Caco-2 (cell line): ENCODE measurements around the gene MRPL42. TPM values are rescaled to one million over a fixed set of nuclear protein-coding genes. Genes with fewer than 3 reads are reported as not detected.

Experiments
- BruUV-seq: library from RNA; stranded (reverse); fragments of 400-500 nt; replicated peaks from 2 replicates; lab custom pipeline; 2021; lab: Mats Ljungman, UMichigan
- CTCF ChIA-PET: fragments of 300-600 bp; sonication (Branson Sonifier 250); formaldehyde crosslinking; loops from one replicate; lab custom pipeline; 2022; ENCODE audit warnings: antibody characterized with exemption; lab: Charles Lee
- POLR2A ChIA-PET: fragments of 300-600 bp; sonication (Branson Sonifier 250); formaldehyde crosslinking; loops from one replicate; lab custom pipeline; 2022; ENCODE audit warnings: antibody characterized with exemption; lab: Charles Lee
- DNase-seq, 2 experiments: peaks; one replicate each; pipeline versions ENCODE4 v3.0.0 to v3.0.0-alpha.2; 2020 to 2022
- H3K27me3 ChIP-seq: replicated peaks from 2 replicates; pipeline ENCODE4 v1.6.0; 2011; ENCODE audit warnings: low read length; ENCODE audit not compliant: control insufficient read depth, insufficient read depth
- H3K36me3 ChIP-seq: 2 replicates; pipeline ENCODE4 v1.5.1; 2011; ENCODE audit warnings: low read length; ENCODE audit not compliant: control insufficient read depth, insufficient read depth
- H3K4me1 ChIP-seq: fragments of 250-450 bp; sonication (Bioruptor Pico); 2 replicates; pipeline ENCODE4 v1.5.1; 2020; ENCODE audit warnings: mild to moderate bottlenecking
- H3K4me3 ChIP-seq: 2 replicates; pipeline ENCODE4 v1.5.1; 2011; ENCODE audit warnings: low read depth, mild to moderate bottlenecking, control low read depth, low read length
- H3K9me3 ChIP-seq: fragments of 250-450 bp; sonication (Bioruptor Pico); 2 replicates; pipeline ENCODE4 v1.5.1; 2020; ENCODE audit warnings: mild to moderate bottlenecking, moderate library complexity
- H3K27ac Mint-ChIP-seq: one replicate; pipeline ENCODE4 v1.8.0; 2022; ENCODE audit warnings: mixed read lengths; ENCODE audit not compliant: unreplicated experiment
- H3K27me3 Mint-ChIP-seq: one replicate; pipeline ENCODE4 v1.8.0; 2022; ENCODE audit warnings: mixed read lengths; ENCODE audit not compliant: insufficient read depth, unreplicated experiment
- H3K36me3 Mint-ChIP-seq: one replicate; pipeline ENCODE4 v1.8.0; 2022; ENCODE audit warnings: mild to moderate bottlenecking, mixed read lengths; ENCODE audit not compliant: insufficient read depth, unreplicated experiment
- H3K4me1 Mint-ChIP-seq: one replicate; pipeline ENCODE4 v1.8.0; 2022; ENCODE audit warnings: low read depth, mixed read lengths; ENCODE audit not compliant: unreplicated experiment
- H3K4me3 Mint-ChIP-seq: one replicate; pipeline ENCODE4 v1.8.0; 2022; ENCODE audit warnings: mild to moderate bottlenecking, moderate library complexity, mixed read lengths; ENCODE audit not compliant: unreplicated experiment
- H3K9me3 Mint-ChIP-seq: one replicate; pipeline ENCODE4 v1.8.0; 2022; ENCODE audit warnings: mixed read lengths; ENCODE audit not compliant: unreplicated experiment
- CTCF ChIP-seq, 2 experiments: fragments of 200-600 bp in 1 of 2; IDR thresholded peaks; 1 replicate in 1 of 2; 2 replicates in 1 of 2; pipeline versions ENCODE4 v1.5.1 to v1.8.0; 2011 to 2022; ENCODE audit warnings: antibody characterized with exemption in 1 of 2, control low read depth in 1 of 2, inconsistent platforms in 1 of 2, low read depth in 1 of 2, low read length in 1 of 2, mild to moderate bottlenecking in 1 of 2, moderate library complexity in 1 of 2; ENCODE audit not compliant: insufficient read depth in 1 of 2, severe bottlenecking in 1 of 2, unreplicated experiment in 1 of 2
- intact Hi-C: fragments of 100-400 bp; cut with micrococcal nuclease; formaldehyde crosslinking; loops from one replicate; pipeline ENCODE4 v1.10.0; 2022; ENCODE audit not compliant: unreplicated experiment
- total RNA-seq: library from RNA; stranded (reverse); gene quantifications from 2 replicates; pipeline ENCODE4 v1.2.3, GENCODE V29; 2022

Gene MRPL42
- total RNA-seq, 1 experiment from 2014 or later: 77.0 TPM

GRCh38 chr12:93434256-93434865 is 33.0 kb upstream of the MRPL42 start:
- intact Hi-C loops: no loop called here
- no peaks in the 10 kb centered on the region for H3K9me3 Mint-ChIP-seq
- peaks cover 34% of the 10 kb centered on the region for H3K4me1 Mint-ChIP-seq
- no peaks in the 10 kb centered on the region for H3K36me3 Mint-ChIP-seq
- no peaks in the 10 kb centered on the region for H3K27me3 Mint-ChIP-seq
- H3K9me3 ChIP-seq: no peaks in the 10 kb centered on the region
- peaks cover 15% of the 10 kb centered on the region for H3K4me1 ChIP-seq
- no peak for TF ChIP-seq CTCF (IDR thresholded peaks at IDR 0.05; ENCODE audit: insufficient read depth in 1 of 2, low read depth in 1 of 2, low read length in 1 of 2, severe bottlenecking in 1 of 2, unreplicated experiment in 1 of 2)
- no peaks in the 10 kb centered on the region for H3K27me3 ChIP-seq
- H3K4me3 ChIP-seq: no peak overlapping the region
- CTCF ChIA-PET: interaction anchor here (0.5 kb wide), 1 partner anchor 578 kb away, joined by 9 read pairs; no protein-coding TSS in a partner anchor
- H3K27ac Mint-ChIP-seq: no peak overlapping the region
- no peak for DNase-seq
- no peaks in the 10 kb centered on the region for H3K36me3 ChIP-seq
- POLR2A ChIA-PET: no interaction called here
- BruUV-seq: no TSS peak
- H3K4me3 Mint-ChIP-seq: no peak overlapping the region

- no peak overlapping the region for H3K27ac Mint-ChIP-seq
Observed at GRCh38 chr12:93438266-93439050, 28.9 kb upstream of the MRPL42 start.

More at GRCh38 chr12:93438266-93439050, 28.9 kb upstream of the MRPL42 start:
- ChIA-PET CTCF (no interaction called here), POLR2A (no interaction called here)
- peaks cover 17% of the 10 kb centered on the region for H3K4me1 ChIP-seq
- H3K4me3 ChIP-seq: no peak overlapping the region
- H3K36me3 Mint-ChIP-seq: peaks cover 11% of the 10 kb centered on the region
- no peaks in the 10 kb centered on the region for H3K36me3 ChIP-seq
- intact Hi-C loops: no loop called here
- H3K9me3 ChIP-seq: no peaks in the 10 kb centered on the region
- no TSS peak for BruUV-seq
- peak overlapping the region; percentile 0 for H3K4me3 Mint-ChIP-seq
- TF ChIP-seq CTCF (IDR thresholded peaks at IDR 0.05; ENCODE audit: insufficient read depth in 1 of 2, low read depth in 1 of 2, low read length in 1 of 2, severe bottlenecking in 1 of 2, unreplicated experiment in 1 of 2): no peak
- H3K9me3 Mint-ChIP-seq: no peaks in the 10 kb centered on the region
- no peak for DNase-seq
- no peaks in the 10 kb centered on the region for H3K27me3 Mint-ChIP-seq
- H3K4me1 Mint-ChIP-seq: peaks cover 44% of the 10 kb centered on the region
- H3K27me3 ChIP-seq: no peaks in the 10 kb centered on the region
